ENCODE results near the gene TMEM63A. TPM values are rescaled to one million over a fixed set of nuclear protein-coding genes. Genes with fewer than 3 reads are reported as not detected.

Gene TMEM63A
- polyA plus RNA-seq, 2 of the 4 experiments (the other 2 are of a cell fraction), result 7.5 to 9.5 TPM

- TF ChIP-seq KDM1A (IDR thresholded peaks at IDR 0.05; ENCODE audit: low read depth) (no peak), NFE2L2 (conservative IDR thresholded peaks at IDR 0.05; ENCODE audit: low read length) (no peak), ZSCAN20 (CRISPR knock-in tag; IDR thresholded peaks at IDR 0.05) (no peak)
Measured at GRCh38 chr1:225825078-225825477, 57.1 kb downstream of the TMEM63A start (continued).

- Histone ChIP-seq H3K4me2 (no peak overlapping the region), H3K9me3 (no peaks in the 10 kb centered on the region), H3K27ac (0 out of 6 replicates have a peak overlapping the region, but pooled peaks of 1 of the 2 experiments have one; percentile 34), H3K4me1 (peaks cover 35% of the 10 kb centered on the region), H3K4me3 (no peak overlapping the region)
- POLR2A ChIA-PET, result no interaction called here
- TF ChIP-seq MAZ (IDR thresholded peaks at IDR 0.05; ENCODE audit: borderline replicate concordance, low read depth, low read length) (no peak), REST (IDR thresholded peaks at IDR 0.05) (no peak)
- DNase-seq (ENCODE audit: low read depth in 1 of 2, low spot score in 1 of 2) (no peak), FAIRE-seq (no peak), ATAC-seq (no peak)
- 89% methylated on average over 12 of the region's 12 CpGs for WGBS (ENCODE audit: missing lambda C conversion rate)
- CTCF ChIA-PET, result interaction anchor here (0.6 to 1.9 kb wide), 4 partner anchors 25 to 437 kb away, joined by 3 to 7 read pairs (median 3); no protein-coding TSS in a partner anchor
Measured at GRCh38 chr1:225824533-225824941, 57.6 kb downstream of the TMEM63A start.

- 91% methylated on average over 9 of the region's 12 CpGs for WGBS (ENCODE audit: missing lambda C conversion rate)
Measured at GRCh38 chr1:225823811-225824261, 58.3 kb downstream of the TMEM63A start.

GRCh38 chr1:225822655-225823403 is 59.4 kb downstream of the TMEM63A start:
- ATAC-seq (no peak), FAIRE-seq (no peak), DNase-seq (ENCODE audit: low read depth in 1 of 2, low spot score in 1 of 2) (no peak)
- CTCF ChIA-PET, result interaction anchor here (0.8 to 1.9 kb wide), 6 partner anchors 11 to 348 kb away, joined by 3 to 9 read pairs (median 5); partner anchors contain the start of gene SRP9
- H3K27ac ChIP-seq, result peak overlapping the region in 1 of 2 experiments; percentile 34; a peak in 1 of 6 replicates
- no peaks in the 10 kb centered on the region for H3K9me3 ChIP-seq
- POLR2A ChIA-PET, result interaction anchor here (0.7 kb wide), 1 partner anchor 13 kb away, joined by 3 read pairs; the partner anchor contains the start of gene EPHX1
- no peak overlapping the region for H3K4me2 ChIP-seq
- 90% methylated on average over 12 of the region's 12 CpGs for WGBS (ENCODE audit: missing lambda C conversion rate)
- H3K4me1 ChIP-seq, result peaks cover 48% of the 10 kb centered on the region
- TF ChIP-seq MYC (IDR thresholded peaks at IDR 0.05; ENCODE audit: borderline replicate concordance, low read length), result no peak
- no peak overlapping the region for H3K4me3 ChIP-seq

More at GRCh38 chr1:225823811-225824261, 58.3 kb downstream of the TMEM63A start:
- Histone ChIP-seq H3K9me3 (no peaks in the 10 kb centered on the region), H3K4me2 (no peak overlapping the region), H3K4me1 (peaks cover 40% of the 10 kb centered on the region), H3K4me3 (no peak overlapping the region), H3K27ac (peak overlapping the region in 1 of 2 experiments; percentile 34; a peak in 1 of 6 replicates)
- ATAC-seq (no peak; a peak in 1 of 6 replicates), FAIRE-seq (no peak), DNase-seq (ENCODE audit: low read depth in 1 of 2, low spot score in 1 of 2) (no peak)
- ChIA-PET POLR2A (no interaction called here), CTCF (interaction anchor here (0.6 to 1.7 kb wide), 3 partner anchors 25 to 436 kb away, joined by 3 to 4 read pairs (median 3); partner anchors contain the start of gene SRP9)
- TF ChIP-seq HOXA7 (CRISPR knock-in tag; IDR thresholded peaks at IDR 0.05), result no peak
- no peak for TF ChIP-seq PHF8 (IDR thresholded peaks at IDR 0.05; ENCODE audit: borderline replicate concordance, low read depth)
- no peak for TF ChIP-seq E2F6 (IDR thresholded peaks at IDR 0.05; ENCODE audit: borderline replicate concordance, low read depth)
- TF ChIP-seq RNF2 (IDR thresholded peaks at IDR 0.05; ENCODE audit: borderline replicate concordance, low read depth), result no peak
- TF ChIP-seq HES2 (IDR thresholded peaks at IDR 0.05), result no peak
- no peak for TF ChIP-seq CEBPB (IDR thresholded peaks at IDR 0.05)
- TF ChIP-seq HOXB5 (CRISPR knock-in tag; IDR thresholded peaks at IDR 0.05), result no peak
- no peak for TF ChIP-seq NR3C1 (IDR thresholded peaks at IDR 0.05)
